Neural crest cell (in vitro differentiated cells): ENCODE results near the gene ALG3. TPM values are rescaled to one million over a fixed set of nuclear protein-coding genes. Genes with fewer than 3 reads are reported as not detected.
A peak's percentile ranks its signal among the peaks of the same experiment; 100 is the strongest.

Experiments used
- DNase-seq: peaks from one replicate; pipeline ENCODE4 v3.0.0; 2021; ENCODE audit warnings: low read depth, mixed read lengths, low spot score
- H3K27ac Mint-ChIP-seq: one replicate; pipeline ENCODE4 v1.8.0; 2021; ENCODE audit warnings: mild to moderate bottlenecking, mixed read lengths; ENCODE audit not compliant: unreplicated experiment
- H3K27me3 Mint-ChIP-seq: 2 replicates; pipeline ENCODE4 v1.8.0; 2021; ENCODE audit warnings: low read depth, mild to moderate bottlenecking, mixed read lengths
- H3K36me3 Mint-ChIP-seq: 2 replicates; pipeline ENCODE4 v1.8.0; 2021; ENCODE audit warnings: low read depth, mild to moderate bottlenecking, mixed read lengths
- H3K4me1 Mint-ChIP-seq: 2 replicates; pipeline ENCODE4 v1.8.0; 2021; ENCODE audit warnings: mixed read lengths
- H3K4me3 Mint-ChIP-seq: one replicate; pipeline ENCODE4 v1.8.0; 2021; ENCODE audit warnings: mild to moderate bottlenecking, mixed read lengths
- H3K9me3 Mint-ChIP-seq: 2 replicates; pipeline ENCODE4 v1.8.0; 2021; ENCODE audit warnings: mixed read lengths
- long read RNA-seq: library from polyadenylated mRNA; unstranded; transcript quantifications from one replicate; pipeline ENCODE4 v2.0.0, GENCODE V29; 2020
- total RNA-seq: library from RNA; stranded (reverse); gene quantifications from 2 replicates; pipeline ENCODE4 v1.2.1, GENCODE V29; 2021
- TF ChIP-seq, protein P1 (sequence below): fragments of 200-600 bp; sonication (generic); conservative IDR thresholded peaks from 2 replicates; pipeline ENCODE4 v1.5.0; 2021; ENCODE audit warnings: antibody characterized with exemption, mild to moderate bottlenecking

Gene ALG3
- 32.0 and 35.5 TPM in 2 replicates for total RNA-seq
- long read RNA-seq, transcript ALG3-201 (9 exons, 1,528 nt): major isoform, 13 of 16 reads
- long read RNA-seq, partial matches to known transcripts: 2 of 16 reads
- long read RNA-seq, other reads (novel, unspliced or antisense): 1 of 16 reads

DNA sequence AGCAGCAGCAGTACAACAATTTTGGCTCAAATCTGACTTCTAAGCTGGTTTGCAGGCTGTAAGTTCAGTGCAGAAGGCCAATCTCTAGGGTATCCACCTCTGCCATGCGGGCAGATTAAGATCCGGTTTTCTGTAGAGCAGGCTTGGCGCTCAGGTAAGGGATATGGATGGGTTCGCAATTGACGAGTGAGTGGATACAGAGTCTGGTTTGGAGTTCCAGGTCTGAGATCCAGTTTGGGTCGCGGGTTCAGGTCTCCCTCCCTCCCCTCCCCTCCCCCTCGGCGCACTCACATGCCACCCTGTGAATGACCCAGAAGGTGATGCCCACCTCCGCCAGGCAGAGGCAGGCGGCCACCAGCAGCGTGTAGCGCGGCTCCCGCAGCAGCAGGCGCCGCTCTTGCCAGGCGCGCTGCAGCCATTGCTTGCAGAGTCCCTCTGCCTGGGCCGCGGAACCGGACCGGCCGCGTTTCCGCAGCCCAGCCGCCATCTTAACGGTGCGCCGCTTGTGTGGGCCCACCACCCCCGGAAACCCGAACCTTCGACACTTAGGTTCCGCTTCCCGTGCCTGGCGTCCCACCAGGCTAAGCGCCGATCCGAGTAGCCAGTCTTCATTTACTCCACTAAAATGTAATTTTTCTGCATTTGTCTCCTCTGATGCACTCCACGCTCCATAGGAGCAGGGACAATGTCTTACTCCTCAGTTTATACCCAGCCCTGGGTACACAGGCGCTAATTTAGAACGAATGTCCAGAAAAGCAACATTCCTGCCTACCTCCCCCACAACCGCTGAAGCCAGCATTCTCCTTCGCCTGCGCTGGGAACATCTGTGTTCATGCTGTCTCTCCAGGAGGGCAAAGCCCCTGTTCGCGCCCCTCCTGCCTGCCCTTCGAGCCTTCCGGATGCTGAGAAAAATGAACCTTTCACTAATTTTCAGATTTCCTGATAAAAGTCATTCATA lies at the start of gene ALG3:
Gene ALG3 (minus strand): TSS at position 509 of the 958 bp plus-strand sequence. CDS start 22 bp downstream, at position 487.
- H3K36me3 Mint-ChIP-seq: no peaks in the 10 kb centered on the region
- peaks cover 4% of the 10 kb centered on the region for H3K27me3 Mint-ChIP-seq
- peak within 1 kb of the TSS; percentile 99 for H3K27ac Mint-ChIP-seq
- peak within 1 kb of the TSS; percentile 97 for H3K4me3 Mint-ChIP-seq
- H3K9me3 Mint-ChIP-seq: no peaks in the 10 kb centered on the region
- TF ChIP-seq, protein P1, sequence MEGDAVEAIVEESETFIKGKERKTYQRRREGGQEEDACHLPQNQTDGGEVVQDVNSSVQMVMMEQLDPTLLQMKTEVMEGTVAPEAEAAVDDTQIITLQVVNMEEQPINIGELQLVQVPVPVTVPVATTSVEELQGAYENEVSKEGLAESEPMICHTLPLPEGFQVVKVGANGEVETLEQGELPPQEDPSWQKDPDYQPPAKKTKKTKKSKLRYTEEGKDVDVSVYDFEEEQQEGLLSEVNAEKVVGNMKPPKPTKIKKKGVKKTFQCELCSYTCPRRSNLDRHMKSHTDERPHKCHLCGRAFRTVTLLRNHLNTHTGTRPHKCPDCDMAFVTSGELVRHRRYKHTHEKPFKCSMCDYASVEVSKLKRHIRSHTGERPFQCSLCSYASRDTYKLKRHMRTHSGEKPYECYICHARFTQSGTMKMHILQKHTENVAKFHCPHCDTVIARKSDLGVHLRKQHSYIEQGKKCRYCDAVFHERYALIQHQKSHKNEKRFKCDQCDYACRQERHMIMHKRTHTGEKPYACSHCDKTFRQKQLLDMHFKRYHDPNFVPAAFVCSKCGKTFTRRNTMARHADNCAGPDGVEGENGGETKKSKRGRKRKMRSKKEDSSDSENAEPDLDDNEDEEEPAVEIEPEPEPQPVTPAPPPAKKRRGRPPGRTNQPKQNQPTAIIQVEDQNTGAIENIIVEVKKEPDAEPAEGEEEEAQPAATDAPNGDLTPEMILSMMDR: no peak
- DNase-seq: peak; percentile 83
- H3K4me1 Mint-ChIP-seq: peaks cover 17% of the 10 kb centered on the region

DNA sequence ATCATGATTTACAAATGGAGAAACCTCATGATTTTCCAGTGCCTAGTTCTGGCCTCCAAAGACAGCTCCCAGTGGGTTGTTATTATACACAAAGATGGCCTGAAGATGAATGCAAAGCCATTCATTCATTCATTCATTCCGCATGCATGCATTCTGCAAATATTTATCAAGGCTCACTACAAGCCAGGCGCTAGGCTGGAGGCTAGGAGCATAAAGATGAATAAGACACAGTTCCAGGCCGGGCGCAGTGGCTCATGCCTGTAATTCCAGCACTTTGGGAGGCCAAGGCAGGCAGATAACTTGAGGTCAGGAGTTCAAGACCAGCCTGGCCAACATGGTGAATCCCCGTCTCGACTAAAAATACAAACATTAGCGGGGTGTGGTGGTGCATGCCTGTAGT lies 47.9 kb upstream of the ALG3 start:
- H3K9me3 Mint-ChIP-seq: no peaks in the 10 kb centered on the region
- H3K27me3 Mint-ChIP-seq: no peaks in the 10 kb centered on the region
- H3K4me3 Mint-ChIP-seq: peak overlapping the region; percentile 38
- peaks cover 3% of the 10 kb centered on the region for H3K36me3 Mint-ChIP-seq
- TF ChIP-seq, protein P1: no peak
- no peak overlapping the region for H3K27ac Mint-ChIP-seq
- no peak for DNase-seq
- H3K4me1 Mint-ChIP-seq: peaks cover 17% of the 10 kb centered on the region

DNA sequence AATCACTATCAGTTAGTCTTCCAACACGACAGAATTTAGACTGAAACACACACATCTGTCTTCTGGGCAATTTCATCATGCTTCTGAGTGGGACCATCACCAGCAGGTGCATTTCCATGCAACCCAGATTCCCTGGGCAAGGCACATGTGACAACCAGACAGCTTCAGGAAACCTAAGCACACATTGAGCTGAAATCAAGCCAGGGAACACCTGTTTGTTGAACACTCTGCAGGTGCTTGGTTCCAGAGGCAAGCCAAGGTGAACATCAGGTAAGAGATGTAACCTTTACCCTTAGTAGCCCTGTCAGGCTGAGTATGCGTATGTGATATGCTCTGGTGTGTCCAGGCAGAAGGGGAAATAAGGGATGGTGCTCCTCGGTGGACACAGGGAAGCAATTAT lies 47.0 kb upstream of the ALG3 start:
- no peaks in the 10 kb centered on the region for H3K36me3 Mint-ChIP-seq
- peak overlapping the region; percentile 84 for H3K4me3 Mint-ChIP-seq
- no peak for DNase-seq
- TF ChIP-seq, protein P1: no peak
- no peak overlapping the region for H3K27ac Mint-ChIP-seq
- peaks cover 17% of the 10 kb centered on the region for H3K4me1 Mint-ChIP-seq
- no peaks in the 10 kb centered on the region for H3K9me3 Mint-ChIP-seq
- no peaks in the 10 kb centered on the region for H3K27me3 Mint-ChIP-seq

DNA sequence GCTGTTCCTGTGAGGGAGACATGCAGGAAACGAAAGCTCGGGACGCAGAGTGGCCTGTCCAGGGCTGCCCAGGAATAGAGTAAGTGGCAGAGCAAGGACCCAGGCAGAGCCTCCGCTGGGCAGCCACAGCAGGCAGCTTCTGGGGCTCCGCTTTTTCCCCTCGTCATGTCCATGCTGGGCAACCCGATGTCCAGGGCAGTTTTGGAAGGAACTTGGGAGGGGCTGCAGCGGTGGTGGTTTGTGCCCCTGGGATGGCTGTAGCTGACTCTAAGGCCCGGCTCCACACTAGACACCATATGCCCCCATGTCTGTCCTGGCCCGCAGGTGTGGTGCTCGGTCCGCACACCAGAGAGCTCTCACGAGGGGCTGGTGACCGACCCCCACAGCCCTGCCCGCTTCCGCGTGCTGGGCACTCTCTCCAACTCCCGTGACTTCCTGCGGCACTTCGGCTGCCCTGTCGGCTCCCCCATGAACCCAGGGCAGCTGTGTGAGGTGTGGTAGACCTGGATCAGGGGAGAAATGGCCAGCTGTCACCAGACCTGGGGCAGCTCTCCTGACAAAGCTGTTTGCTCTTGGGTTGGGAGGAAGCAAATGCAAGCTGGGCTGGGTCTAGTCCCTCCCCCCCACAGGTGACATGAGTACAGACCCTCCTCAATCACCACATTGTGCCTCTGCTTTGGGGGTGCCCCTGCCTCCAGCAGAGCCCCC lies 43.1 kb upstream of the ALG3 start:
- no peak for DNase-seq
- TF ChIP-seq, protein P1: no peak
- no peaks in the 10 kb centered on the region for H3K4me1 Mint-ChIP-seq
- no peaks in the 10 kb centered on the region for H3K9me3 Mint-ChIP-seq
- H3K4me3 Mint-ChIP-seq: no peak overlapping the region
- no peaks in the 10 kb centered on the region for H3K36me3 Mint-ChIP-seq
- H3K27me3 Mint-ChIP-seq: peaks cover 22% of the 10 kb centered on the region
- H3K27ac Mint-ChIP-seq: no peak overlapping the region

DNA sequence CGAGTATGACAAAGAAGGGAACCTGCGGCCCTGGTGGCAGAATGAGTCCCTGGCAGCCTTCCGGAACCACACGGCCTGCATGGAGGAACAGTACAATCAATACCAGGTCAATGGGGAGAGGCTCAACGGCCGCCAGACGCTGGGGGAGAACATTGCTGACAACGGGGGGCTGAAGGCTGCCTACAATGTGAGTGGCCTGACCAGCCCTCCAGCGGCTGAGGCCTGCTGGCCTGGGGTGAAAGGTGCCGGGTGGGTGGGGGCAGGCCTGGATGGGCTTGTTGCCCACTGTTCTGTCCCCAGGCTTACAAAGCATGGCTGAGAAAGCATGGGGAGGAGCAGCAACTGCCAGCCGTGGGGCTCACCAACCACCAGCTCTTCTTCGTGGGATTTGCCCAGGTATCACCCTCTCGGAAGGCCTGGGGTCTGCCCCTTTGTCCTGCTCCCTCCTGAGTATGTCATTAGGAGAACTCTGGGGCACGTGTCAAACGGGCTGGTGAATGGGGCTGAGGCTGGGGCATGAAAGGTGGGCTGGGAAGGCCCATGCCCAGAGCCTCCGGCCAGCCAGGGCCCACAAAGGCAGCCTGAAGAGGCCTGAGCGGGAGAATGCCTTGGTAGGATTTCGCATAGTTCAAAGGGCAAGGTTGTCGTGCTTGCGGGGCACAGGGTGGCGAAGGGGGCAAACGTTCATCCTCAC lies 42.4 kb upstream of the ALG3 start:
- H3K27me3 Mint-ChIP-seq: peaks cover 28% of the 10 kb centered on the region
- DNase-seq: no peak
- no peak overlapping the region for H3K4me3 Mint-ChIP-seq
- no peaks in the 10 kb centered on the region for H3K9me3 Mint-ChIP-seq
- TF ChIP-seq, protein P1: no peak
- H3K36me3 Mint-ChIP-seq: no peaks in the 10 kb centered on the region
- H3K4me1 Mint-ChIP-seq: no peaks in the 10 kb centered on the region
- H3K27ac Mint-ChIP-seq: no peak overlapping the region
